ENCODE results near the gene GJB2. TPM values are rescaled to one million over a fixed set of nuclear protein-coding genes. Genes with fewer than 3 reads are reported as not detected.

GJB2 gene
- total and polyA plus RNA-seq, 2 of the 8 experiments (the other 6 are each of a cell fraction or from before 2014, with no cell fraction given), result 0.20 to 0.21 TPM

DNA sequence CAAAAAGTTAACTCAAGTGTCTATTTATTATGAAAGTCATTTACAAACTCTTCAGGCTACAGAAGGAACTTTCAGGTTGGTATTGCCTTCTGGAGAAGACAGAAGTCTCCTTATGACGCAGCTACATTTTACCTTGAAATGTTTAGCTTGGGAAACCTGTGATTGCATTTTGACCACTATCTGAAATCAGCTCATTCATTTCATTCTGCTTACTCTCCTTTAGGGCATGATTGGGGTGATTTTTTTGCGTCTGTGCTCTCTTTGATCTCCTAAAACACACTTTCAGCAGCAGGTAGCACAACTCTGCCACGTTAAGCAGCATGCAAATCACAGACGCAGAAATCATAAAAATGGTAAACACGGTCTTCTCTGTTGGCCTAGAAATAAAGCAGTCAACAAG, 29.8 kb upstream of the GJB2 start:
- no peak for DNase-seq (ENCODE audit: low read depth in 1 of 2, low spot score in 2 of 2)
- no peak overlapping the region for H3K14ac ChIP-seq (ENCODE audit: insufficient read length)
- H3K56ac ChIP-seq (replicated peaks; ENCODE audit: insufficient read length, low read depth, low read length), result no peak overlapping the region
- no peaks in the 10 kb centered on the region for H4K20me1 ChIP-seq (replicated peaks in 1 of 2; ENCODE audit: control insufficient read depth in 1 of 2, insufficient read depth in 2 of 2, low read length in 2 of 2)
- no peak overlapping the region for H3K27ac ChIP-seq (ENCODE audit: low read depth, low read length)
- H3K9ac ChIP-seq (replicated peaks in 1 of 4; ENCODE audit: extremely low read depth in 1 of 4, low read depth in 3 of 4, low read length in 3 of 4), result no peak overlapping the region
- no peak overlapping the region for H3K4me3 ChIP-seq (ENCODE audit: extremely low read depth in 1 of 4, insufficient read depth in 2 of 4, low read depth in 3 of 4, low read length in 4 of 4)
- H3K4ac ChIP-seq (replicated peaks; ENCODE audit: insufficient read length, low read depth, low read length), result no peak overlapping the region
- H3K4me2 ChIP-seq (ENCODE audit: insufficient read depth in 1 of 2, low read depth in 2 of 2, low read length in 2 of 2), result no peak overlapping the region
- H3K79me2 ChIP-seq (ENCODE audit: control insufficient read depth in 1 of 2, insufficient read depth in 2 of 2, low read length in 2 of 2), result no peaks in the 10 kb centered on the region
- no peak overlapping the region for H3K18ac ChIP-seq (ENCODE audit: extremely low read depth, low read length)
- H3K27me3 ChIP-seq (replicated peaks in 1 of 4; ENCODE audit: control insufficient read depth in 3 of 4, extremely low read depth in 1 of 4, insufficient read depth in 3 of 4, low read length in 3 of 4), result peaks cover 0 to 3% (median 2%) of the 10 kb centered on the region in 4 experiments; a peak in 1 of 7 replicates
- POLR2A ChIA-PET (ENCODE audit: partially characterized antibody), result no interaction called here
- H3K9me3 ChIP-seq (ENCODE audit: insufficient read depth in 2 of 2, low read depth in 1 of 2, low read length in 1 of 2), result no peaks in the 10 kb centered on the region
- CTCF ChIA-PET (ENCODE audit: partially characterized antibody), result no interaction called here
- H2BK12ac ChIP-seq (ENCODE audit: low read depth, low read length), result no peak overlapping the region
- no peak overlapping the region for H2BK20ac ChIP-seq (ENCODE audit: low read length)
- H3K23me2 ChIP-seq (ENCODE audit: low read depth, low read length), result no peaks in the 10 kb centered on the region
- H2AK5ac ChIP-seq (ENCODE audit: low read depth, low read length), result no peak overlapping the region
- no peaks in the 10 kb centered on the region for H3K36me3 ChIP-seq (ENCODE audit: control insufficient read depth in 2 of 4, insufficient read depth in 4 of 4, low read length in 3 of 4)
- H2BK15ac ChIP-seq (ENCODE audit: low read length), result no peak overlapping the region
- H4K5ac ChIP-seq (ENCODE audit: insufficient read length, low read depth, low read length), result no peak overlapping the region
- no peak overlapping the region for H2BK120ac ChIP-seq (replicated peaks; ENCODE audit: low read depth, low read length)
- FAIRE-seq, result no peak
- H2AFZ ChIP-seq (ENCODE audit: low read length), result no peak overlapping the region
- no peaks in the 10 kb centered on the region for H3K79me1 ChIP-seq (ENCODE audit: low read depth, low read length)
- no peak overlapping the region for H2BK5ac ChIP-seq (ENCODE audit: low read depth, low read length)
- H4K91ac ChIP-seq (replicated peaks; ENCODE audit: insufficient read length, low read length), result no peak overlapping the region
- no peak overlapping the region for H4K8ac ChIP-seq (ENCODE audit: extremely low read depth, insufficient read depth, low read length)
- no peaks in the 10 kb centered on the region for H3K4me1 ChIP-seq (replicated peaks in 1 of 4; ENCODE audit: control insufficient read depth in 3 of 4, insufficient read depth in 4 of 4, low read length in 3 of 4)
- H3K23ac ChIP-seq (ENCODE audit: insufficient read length), result no peak overlapping the region
- 87% methylated on average over 5 of the region's 5 CpGs; no CpG with 5 or more reads in 1 of the 2 experiments for WGBS, 2 experiments (ENCODE audit: extremely low coverage in 1 of 2, insufficient coverage in 1 of 2, insufficient read length in 1 of 2, insufficient replicate concordance in 2 of 2, low coverage in 1 of 2, low lambda C conversion rate in 2 of 2, missing lambda C conversion rate in 1 of 2)
- no peak for TF ChIP-seq NANOG (IDR thresholded peaks at IDR 0.05; ENCODE audit: insufficient read depth, low read depth, low read length, poor library complexity, severe bottlenecking)
- no peak for TF ChIP-seq RAD21 (IDR thresholded peaks at IDR 0.05 in 1 of 2, conservative IDR thresholded peaks at IDR 0.05 in 1 of 2; ENCODE audit: low read depth in 2 of 2, low read length in 2 of 2)
- no peak for TF ChIP-seq CBX8 (IDR thresholded peaks at IDR 0.05; ENCODE audit: borderline replicate concordance, low read depth, low read length)
- no peak for TF ChIP-seq BACH1 (IDR thresholded peaks at IDR 0.05; ENCODE audit: low read length)
- no peak for TF ChIP-seq POLR2AphosphoS5 (IDR thresholded peaks at IDR 0.05; ENCODE audit: low read depth, low read length)
- no peak for TF ChIP-seq SAP30 (IDR thresholded peaks at IDR 0.05; ENCODE audit: insufficient read depth, insufficient replicate concordance, low read length)
- TF ChIP-seq, protein P1, sequence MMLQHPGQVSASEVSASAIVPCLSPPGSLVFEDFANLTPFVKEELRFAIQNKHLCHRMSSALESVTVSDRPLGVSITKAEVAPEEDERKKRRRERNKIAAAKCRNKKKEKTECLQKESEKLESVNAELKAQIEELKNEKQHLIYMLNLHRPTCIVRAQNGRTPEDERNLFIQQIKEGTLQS (IDR thresholded peaks at IDR 0.05; ENCODE audit: insufficient read depth, low read depth, low read length), result no peak
- no peak for TF ChIP-seq SP2 (IDR thresholded peaks at IDR 0.05; ENCODE audit: low read length)
- no peak for TF ChIP-seq SUZ12 (IDR thresholded peaks at IDR 0.05; ENCODE audit: low read length)
- TF ChIP-seq KDM1A (IDR thresholded peaks at IDR 0.05; ENCODE audit: borderline replicate concordance, low read length), result no peak
- no peak for TF ChIP-seq RXRA (IDR thresholded peaks at IDR 0.05; ENCODE audit: insufficient read depth, low read depth, low read length)
- no peak for TF ChIP-seq TAF7 (optimal IDR thresholded peaks at IDR 0.05; ENCODE audit: borderline replicate concordance, low read depth, low read length)
